ENCODE data around the gene HDLBP.

The HDLBP gene

DNA sequence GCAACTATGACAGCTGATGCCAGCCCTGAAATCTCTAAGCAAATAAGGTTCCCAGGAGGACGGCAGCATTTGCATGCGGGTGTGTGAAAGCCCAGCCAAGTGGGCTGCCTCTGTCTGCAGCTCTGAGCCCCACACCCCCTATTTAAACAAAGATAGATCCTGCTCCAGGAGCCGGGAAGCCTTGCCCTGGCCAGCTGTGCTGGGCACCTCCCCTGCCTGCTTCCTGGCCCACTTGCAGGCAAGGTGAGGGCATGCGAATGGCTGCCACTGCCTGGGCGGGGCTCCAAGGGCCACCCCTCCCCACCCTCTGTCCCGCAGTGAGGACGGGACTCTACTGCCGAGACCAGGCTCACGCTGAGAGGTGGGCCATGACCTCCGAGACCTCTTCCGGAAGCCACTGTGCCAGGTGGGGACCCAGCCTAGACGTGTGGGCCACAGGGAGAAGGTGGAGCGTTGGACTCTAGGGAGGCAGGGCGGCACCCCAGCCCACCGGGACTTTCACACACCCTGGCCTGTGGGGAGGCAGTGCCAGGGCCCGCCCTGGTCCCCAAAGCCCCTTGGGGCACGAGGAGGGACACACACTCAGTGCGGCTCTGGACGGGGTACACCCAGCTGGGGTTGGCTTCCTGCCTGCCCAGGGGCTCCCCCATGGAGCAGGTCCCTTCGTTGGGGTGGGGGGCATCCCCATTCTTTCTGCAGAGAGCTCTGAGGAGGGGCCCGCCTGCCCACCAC, 126.9 kb downstream of the HDLBP start, which contains the start of gene ANO7:
Gene ANO7 (plus strand): TSS at position 317 of the 732 bp plus-strand sequence. CDS start 1,387 bp downstream, outside the sequence.
- no peak for DNase-seq

GRCh38 chr2:241187918-241188234, 127.6 kb downstream of the HDLBP start:
- no peak for DNase-seq

DNA sequence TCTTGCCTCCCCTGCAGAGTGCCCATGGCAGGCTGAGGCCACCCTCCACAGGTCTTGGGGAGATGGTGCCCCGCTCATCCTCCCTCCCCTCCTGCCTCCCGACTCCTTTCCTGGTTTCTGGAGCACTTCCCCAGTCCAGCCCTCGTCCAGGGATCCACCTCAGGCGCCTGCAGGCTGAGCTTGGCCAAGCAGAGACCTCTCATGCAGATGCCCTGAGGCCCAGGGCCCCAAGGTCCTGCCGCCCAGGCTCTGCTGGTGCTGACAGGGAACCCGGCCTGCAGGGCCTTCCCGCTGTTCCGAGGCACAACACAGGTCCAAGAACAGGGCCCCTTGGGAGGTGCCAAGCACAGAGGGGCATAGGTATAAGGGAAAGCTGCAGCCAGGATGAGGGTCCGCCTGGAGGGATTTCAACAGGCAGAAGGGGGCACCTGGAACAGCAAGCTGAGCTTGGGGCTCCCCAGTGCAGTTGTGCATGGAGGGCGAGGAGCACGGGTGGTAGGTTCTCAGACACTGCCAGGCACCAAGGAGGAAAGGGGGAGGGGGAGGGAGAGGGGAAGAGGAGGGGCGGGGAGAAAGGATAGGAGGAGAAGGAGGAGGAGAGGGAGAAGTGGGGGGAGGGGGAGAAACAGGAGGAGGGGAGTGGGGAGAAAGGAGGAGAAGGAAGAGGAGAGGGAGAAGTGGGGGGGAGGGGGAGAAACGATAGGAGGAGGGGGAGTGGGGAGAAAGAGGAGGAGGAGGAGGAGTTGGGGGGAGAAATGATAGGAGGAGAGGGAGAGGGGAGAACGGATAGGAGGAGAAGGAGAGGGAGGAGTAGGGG, 128.2 kb downstream of the HDLBP start:
- no peak for DNase-seq

DNA sequence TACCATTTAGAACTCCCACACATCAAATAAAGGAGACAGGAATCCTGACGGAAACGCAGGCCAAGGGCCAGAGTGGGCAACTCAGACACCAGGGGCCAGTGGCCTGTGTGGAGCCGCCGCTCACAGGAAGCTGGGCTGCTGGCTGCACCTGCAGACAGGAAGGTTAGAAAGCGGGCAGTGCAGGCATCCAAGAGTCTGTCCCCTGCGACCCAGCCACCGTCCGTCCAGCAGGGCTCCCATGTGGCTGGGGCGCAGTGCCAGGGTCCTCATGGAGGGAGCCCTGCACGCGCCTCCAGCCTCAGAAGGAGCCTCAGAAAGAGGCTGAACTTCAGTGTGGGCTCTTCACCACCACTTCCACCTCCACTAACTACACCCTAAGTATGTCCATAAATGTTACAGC, 129.5 kb downstream of the HDLBP start:
- no peak for DNase-seq

GRCh38 chr2:241184901-241185300, 130.6 kb downstream of the HDLBP start:
- DNase-seq, result no peak

GRCh38 chr2:241183221-241183620, 132.3 kb downstream of the HDLBP start:
- no peak for DNase-seq

DNA sequence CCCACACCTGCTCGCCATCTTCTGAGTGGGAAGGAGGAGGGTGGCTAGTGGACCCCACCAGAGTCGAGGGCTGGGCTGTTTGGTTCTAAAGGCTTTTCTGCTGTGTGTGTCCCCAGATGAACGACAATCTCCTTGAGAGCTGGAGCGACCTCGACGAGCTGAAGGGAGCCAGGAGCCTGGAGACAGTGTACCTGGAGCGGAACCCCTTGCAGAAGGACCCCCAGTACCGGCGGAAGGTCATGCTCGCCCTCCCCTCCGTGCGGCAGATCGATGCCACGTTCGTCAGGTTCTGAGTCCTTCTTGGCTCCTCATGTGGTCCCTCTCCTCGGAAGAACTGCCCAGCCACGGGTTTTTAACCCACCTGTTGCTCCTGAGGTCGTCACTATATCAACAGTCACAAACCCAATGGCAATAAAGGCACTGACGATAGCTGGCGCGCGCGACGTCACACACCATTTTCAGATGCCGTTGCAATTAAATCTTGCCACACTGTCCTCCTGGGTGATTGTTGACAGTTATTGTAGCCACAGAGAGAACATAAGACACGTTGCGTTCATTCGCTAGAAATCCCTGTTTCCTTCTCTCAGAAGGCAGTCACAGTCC, 132.8 kb downstream of the HDLBP start:
- no peak for DNase-seq

DNA sequence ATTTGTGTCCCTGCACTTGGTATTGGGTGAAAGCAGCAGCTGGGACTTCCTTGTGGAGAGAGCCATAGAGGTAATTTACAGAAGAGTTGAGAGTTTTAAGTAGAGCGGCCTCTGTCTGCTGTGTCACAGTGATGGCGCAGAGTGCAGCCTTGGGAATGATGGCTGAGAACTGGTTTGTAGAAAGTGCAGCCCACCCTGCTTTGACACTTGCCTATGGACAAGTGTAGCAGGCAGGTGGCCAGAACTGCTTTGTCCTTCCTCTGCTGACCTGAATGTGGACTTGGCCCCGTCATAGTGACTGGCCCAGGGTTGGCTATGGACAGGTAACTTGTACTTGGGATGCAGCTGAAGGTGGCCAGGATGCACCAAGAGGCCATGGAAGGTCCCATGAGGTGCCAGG, 133.3 kb downstream of the HDLBP start:
- DNase-seq, result no peak

GRCh38 chr2:241180495-241180894, 135.0 kb downstream of the HDLBP start:
- DNase-seq, result no peak

- DNase-seq, result no peak
Observed at GRCh38 chr2:241179899-241180298, 135.6 kb downstream of the HDLBP start.

DNA sequence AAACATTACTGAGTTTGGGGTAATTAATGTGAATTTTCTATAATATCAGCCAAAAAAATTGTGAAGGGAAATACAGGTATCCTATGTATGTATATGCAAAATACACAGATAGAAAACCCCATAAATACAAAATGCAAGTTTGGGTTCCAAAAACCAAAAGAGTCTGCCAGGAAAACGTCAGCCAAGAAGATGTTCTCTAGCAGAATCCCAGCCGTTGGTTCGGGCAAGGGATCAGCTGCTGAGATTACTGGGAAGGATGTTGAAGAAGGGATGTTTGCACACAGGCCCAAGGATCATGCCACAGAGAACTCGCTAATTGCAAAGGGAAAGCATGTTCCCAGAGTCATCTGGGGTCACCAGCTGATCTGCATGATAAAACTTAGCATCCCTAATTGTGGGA, 136.5 kb downstream of the HDLBP start:
- DNase-seq, result no peak

DNA sequence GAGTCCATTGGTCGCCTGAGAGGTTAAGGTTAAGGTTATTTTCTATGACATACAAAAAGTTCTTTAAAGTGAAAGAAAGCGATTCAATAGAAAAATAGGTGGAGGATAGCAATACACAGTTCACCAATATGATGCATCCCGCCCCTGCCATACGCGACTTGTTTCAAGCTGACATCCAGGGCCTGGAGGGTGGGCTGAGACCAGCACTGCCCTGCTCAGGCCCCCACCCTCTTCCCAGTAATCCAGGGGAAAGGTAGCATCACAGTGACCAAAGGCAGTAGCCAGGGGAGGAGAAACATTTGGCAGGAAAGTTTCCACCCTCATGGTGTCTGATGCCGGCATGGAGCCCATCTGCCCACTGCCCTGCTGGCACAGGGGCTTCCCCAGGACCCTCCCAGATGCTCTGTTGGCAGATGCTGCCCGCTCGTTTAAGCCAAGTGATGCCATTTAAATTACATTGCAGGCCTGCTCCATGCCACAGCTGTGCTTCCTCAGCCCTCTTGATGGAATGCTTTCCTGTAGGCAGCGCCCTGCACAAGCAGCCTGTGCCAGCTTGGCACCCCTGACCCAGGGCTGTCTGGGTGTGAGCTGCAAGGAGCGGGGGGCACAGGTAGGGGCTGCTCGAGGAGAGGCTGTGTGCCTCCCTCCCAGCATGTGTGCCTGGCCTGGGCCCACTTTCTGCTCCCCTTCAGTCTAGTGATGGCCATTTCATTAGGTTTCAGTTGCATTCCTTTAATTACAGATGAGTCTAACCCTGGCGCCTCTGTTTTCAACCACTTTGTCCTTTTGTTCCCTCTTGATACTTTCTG, 137.7 kb downstream of the HDLBP start:
- DNase-seq, result no peak

Measured in NCI-H1092 (cell line).